Measurements from ENCODE around the gene BTBD9.

GRCh38 chr6:38171997-38172738 is 467.6 kb downstream of the BTBD9 start:
- TF ChIP-seq CTCF (IDR thresholded peaks at IDR 0.05), result no peak
- TF ChIP-seq POLR2A (IDR thresholded peaks at IDR 0.05; ENCODE audit: low read length), result no peak
- TF ChIP-seq NR3C1 (IDR thresholded peaks at IDR 0.05), result no peak
- no peak for TF ChIP-seq RAD21 (conservative IDR thresholded peaks at IDR 0.05 in 1 of 2, IDR thresholded peaks at IDR 0.05 in 1 of 2)
- no peak for TF ChIP-seq RNF2 (IDR thresholded peaks at IDR 0.05; ENCODE audit: borderline replicate concordance, low read depth)
- TF ChIP-seq, protein P1, sequence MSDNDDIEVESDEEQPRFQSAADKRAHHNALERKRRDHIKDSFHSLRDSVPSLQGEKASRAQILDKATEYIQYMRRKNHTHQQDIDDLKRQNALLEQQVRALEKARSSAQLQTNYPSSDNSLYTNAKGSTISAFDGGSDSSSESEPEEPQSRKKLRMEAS (IDR thresholded peaks at IDR 0.05), result no peak
- no peak for TF ChIP-seq HMGXB4 (CRISPR knock-in tag; IDR thresholded peaks at IDR 0.05; ENCODE audit: borderline replicate concordance)

Data from A549 (cell line).